Mononuclear cell (primary cell): ENCODE measurements around the gene GRHL1. TPM values are rescaled to one million over a fixed set of nuclear protein-coding genes. Genes with fewer than 3 reads are reported as not detected.
"Not testable (repeated sequence)": the region's sequence is repeated elsewhere in the genome, so short reads cannot be mapped to it uniquely, and the experiment has no call there.

Experiments
- H3K27me3 ChIP-seq: 2 replicates; pipeline ENCODE4 v1.6.0; 2011; ENCODE audit warnings: low read length, control low read depth; ENCODE audit not compliant: insufficient read depth
- H3K4me1 ChIP-seq: 2 replicates; pipeline ENCODE4 v1.5.1; 2011; ENCODE audit warnings: mild to moderate bottlenecking, low read length, control low read depth; ENCODE audit not compliant: insufficient read depth
- H3K4me3 ChIP-seq: 2 replicates; pipeline ENCODE4 v1.5.1; 2011; ENCODE audit warnings: mild to moderate bottlenecking, low read length, moderate library complexity
- H3K9me3 ChIP-seq: 2 replicates; pipeline ENCODE4 v1.5.1; 2011; ENCODE audit warnings: low read depth, mild to moderate bottlenecking, control low read depth, low read length
- total RNA-seq: library from RNA; depleted of rRNA; stranded (reverse); fragments of >200 nt; gene quantifications from one replicate; pipeline ENCODE4 v1.2.3, GENCODE V29; 2012

Gene GRHL1
- total RNA-seq, 1 donor: 3.9 TPM

DNA sequence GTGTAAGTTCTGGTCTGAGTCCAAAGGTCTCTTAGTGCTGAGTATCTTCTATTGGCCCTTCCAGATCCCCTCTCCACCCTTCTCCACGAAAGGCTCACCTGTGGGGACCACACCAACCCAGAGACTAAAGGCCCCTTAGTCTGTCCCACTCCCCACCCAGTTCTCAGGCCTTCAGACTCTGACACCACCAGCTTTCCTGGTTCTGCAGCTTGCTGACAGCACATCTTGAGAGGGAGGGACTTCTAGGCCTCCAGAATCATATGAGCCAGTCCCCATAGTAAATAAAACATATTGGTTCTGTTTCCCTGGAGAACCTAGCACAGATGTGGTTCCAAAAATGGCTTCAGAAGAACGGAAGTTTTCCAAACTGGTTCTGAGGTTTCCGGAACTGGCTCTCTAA is 53.3 kb downstream of the GRHL1 start:
- Histone ChIP-seq H3K4me3 (no peak overlapping the region), H3K27me3 (peaks cover 10% of the 10 kb centered on the region), H3K4me1 (no peaks in the 10 kb centered on the region), H3K9me3 (no peaks in the 10 kb centered on the region)

DNA sequence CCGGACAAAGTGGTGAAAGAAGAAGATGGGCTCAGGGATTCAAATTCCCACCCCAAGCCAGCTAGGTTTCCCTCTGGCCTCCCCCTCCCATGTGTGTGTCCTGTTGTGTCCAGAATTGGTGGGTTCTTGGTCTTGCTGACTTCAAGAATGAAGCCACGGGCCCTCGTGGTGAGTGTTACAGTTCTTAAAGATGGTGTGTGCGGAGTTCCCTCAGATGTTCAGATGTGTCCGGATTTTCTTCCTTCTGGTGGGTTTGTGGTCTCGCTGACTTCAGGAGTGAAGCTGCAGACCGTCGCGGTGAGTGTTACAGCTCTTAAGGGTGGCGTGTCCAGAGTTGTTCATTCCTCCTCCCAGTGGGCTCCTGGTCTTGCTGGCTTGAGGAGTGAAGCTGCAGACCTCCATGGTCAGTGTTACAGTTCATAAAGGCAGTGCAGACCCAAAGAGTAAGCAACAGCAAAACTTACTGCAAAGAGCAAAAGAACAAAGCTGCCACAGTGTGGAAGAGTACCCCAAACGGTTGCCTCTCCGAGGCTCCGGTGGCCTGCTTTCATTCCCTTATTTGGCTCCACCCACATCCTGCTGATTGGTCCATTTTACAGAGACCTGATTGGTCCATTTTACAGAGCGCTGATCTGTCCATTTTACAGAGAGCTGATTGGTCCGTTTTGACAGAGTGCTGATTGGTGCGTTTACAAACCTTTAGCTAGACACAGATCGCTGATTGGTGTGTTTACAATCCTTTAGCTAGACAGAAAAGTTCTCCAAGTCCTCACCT is 54.2 kb downstream of the GRHL1 start:
- H3K9me3 ChIP-seq: no peaks in the 10 kb centered on the region
- H3K4me3 ChIP-seq: no peak overlapping the region
- peaks cover 10% of the 10 kb centered on the region for H3K27me3 ChIP-seq
- no peaks in the 10 kb centered on the region for H3K4me1 ChIP-seq

DNA sequence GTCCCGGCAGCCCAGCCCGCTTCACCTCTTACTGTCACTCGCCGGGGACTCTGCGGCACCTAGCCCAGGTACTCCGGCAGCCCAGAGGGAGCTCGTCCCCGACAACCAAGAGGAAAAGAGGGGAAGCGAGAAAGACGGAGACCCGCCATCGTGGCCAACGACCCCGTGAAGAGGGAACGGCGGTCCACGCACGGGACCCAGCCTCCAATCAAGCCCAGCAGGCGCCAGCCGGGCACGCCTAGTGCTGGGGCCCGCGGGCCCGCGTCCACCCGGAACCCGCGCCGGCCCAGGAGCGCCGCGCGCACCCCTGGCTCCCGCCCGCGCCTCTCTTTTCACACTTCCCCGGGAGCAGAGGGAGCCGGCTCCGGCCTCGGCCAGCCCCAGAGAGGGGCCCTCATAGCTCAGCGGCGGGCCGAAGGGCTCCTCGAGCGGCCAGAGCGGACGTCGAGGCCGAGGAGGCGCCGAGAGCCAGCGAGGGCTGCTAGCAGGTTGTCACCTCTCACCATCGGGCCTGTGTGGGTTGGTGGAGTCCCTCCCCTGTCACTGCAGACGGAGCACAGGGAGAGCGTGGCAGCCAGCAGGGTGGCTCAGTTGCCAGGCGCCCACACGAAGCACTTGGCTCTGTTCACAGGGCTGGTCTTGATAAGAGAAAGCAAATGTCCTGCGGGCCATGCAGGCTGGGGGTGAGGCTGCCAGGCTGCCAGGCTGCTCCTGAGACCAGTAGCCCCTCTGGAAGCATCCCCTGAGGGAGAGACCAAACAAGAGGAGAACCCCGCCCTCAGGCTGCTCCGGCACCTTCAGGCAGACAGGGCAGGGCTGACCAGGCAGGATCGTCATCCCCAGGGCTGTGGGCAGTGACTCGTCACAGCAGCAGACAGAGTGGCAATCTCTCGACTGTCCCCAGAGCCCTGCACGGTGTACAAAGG is 55.0 kb downstream of the GRHL1 start:
- no peak overlapping the region for H3K4me3 ChIP-seq
- H3K9me3 ChIP-seq: no peaks in the 10 kb centered on the region
- peaks cover 10% of the 10 kb centered on the region for H3K27me3 ChIP-seq
- no peaks in the 10 kb centered on the region for H3K4me1 ChIP-seq

DNA sequence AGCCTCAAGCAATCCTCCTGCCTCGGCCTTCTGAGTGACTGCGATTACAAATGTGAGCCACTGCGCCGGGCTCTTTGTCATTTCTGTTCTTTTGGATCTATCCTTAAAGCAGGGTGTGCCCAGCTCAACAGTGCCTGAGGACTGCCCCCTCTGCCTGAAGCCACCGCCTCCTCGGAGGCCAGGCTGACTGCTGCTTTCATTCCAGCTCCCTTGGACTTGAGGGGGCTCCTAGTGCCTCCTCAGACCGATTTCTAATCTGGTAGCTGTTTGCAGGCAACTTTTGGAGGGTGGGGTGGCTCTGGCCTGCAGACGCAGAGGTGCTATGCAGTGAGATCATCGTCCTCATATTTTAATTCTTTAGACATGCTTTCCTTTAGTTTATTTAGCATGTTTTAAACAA is 55.9 kb downstream of the GRHL1 start:
- no peak overlapping the region for H3K4me3 ChIP-seq
- H3K4me1 ChIP-seq: no peaks in the 10 kb centered on the region
- H3K27me3 ChIP-seq: peaks cover 10% of the 10 kb centered on the region
- no peaks in the 10 kb centered on the region for H3K9me3 ChIP-seq

DNA sequence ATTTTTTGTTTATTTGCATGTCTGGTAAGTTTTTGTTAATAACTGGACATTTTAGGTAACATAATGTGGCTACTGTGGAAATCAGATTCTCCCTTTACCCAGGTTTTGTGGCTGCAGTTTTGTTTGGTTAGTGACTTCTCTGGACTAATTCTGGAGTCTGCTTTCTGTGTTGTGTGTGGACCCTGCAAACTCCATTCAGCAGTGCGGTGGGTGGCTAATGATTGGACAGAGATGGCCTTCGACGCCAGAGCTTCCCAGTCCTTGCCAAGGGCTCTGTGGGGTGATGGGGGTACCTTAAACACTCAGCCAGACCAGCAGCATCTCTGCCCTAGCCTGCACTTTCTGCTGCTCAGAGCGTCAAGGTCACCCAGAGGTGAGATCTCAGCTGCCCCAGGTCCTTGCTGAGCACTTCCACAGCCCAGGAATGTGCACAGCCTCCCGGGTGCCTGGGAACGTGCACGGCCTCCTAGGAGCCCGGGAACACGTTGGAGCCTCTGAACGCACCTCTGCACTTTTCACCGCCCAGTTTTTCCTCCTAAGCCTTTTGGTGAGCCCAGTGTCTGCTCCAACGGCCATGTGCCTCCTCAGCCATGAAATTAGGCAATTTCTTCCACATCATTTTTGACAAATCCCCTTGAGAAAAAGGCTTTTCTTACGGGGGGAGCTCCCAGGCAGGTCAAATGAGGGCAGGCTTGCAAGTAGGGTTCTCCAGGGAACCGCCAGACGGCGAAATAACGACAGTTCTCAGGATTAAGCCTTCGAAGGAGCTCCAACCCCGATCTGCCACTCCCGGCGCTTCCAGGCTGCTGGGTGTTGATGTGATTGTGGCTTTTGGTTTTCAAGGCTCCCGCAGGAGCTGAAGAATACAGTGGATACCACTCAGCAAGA is 56.7 kb downstream of the GRHL1 start:
- Histone ChIP-seq H3K4me3 (no peak overlapping the region), H3K4me1 (no peaks in the 10 kb centered on the region), H3K27me3 (peaks cover 10% of the 10 kb centered on the region), H3K9me3 (no peaks in the 10 kb centered on the region)

DNA sequence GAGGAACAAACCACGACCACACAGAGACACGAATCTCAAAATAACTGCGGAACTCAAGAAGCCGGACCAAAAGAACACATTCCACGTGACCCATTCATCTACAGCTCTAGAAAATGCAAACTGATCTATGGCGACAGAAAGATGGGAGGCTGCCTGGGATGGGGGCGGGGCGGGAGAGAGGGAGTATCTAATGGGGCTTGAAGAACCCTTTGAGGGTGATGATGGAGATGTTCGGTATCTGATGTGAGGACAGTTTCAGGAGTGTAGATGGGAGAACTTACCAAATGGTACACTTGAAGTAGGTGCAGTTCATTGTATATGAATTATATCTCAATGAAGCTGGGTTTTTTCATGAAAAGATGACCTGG is 57.3 kb downstream of the GRHL1 start:
- Histone ChIP-seq H3K4me3 (no peak overlapping the region), H3K9me3 (no peaks in the 10 kb centered on the region), H3K4me1 (no peaks in the 10 kb centered on the region), H3K27me3 (peaks cover 10% of the 10 kb centered on the region)

DNA sequence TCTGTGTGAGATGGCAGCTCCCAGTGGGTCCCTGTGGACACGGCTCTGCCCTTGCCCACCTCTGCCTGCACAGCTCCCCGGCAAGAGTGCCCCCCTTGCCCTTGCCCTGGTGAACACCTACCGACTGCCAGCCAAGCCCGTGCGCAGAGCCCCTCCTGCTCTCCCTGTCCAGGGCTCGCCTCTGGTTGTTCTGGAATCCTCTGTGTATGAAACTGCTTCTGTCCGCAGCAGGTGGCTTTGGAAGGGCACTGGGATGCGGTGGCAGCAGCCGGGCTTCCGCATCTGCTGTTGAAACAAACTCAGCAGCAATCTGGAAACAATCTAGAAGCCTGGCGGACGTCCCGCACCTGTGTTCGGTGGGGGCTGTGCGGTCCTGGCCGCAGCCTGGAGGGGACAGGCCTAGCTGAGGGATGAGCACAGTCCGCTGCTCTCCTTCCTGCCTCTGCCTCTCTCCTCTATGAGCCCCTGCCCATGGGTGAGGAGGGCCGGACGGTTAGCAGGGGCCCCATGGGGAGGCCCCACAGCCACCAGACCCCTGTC is 57.8 kb downstream of the GRHL1 start:
- Histone ChIP-seq H3K4me3 (no peak overlapping the region), H3K4me1 (no peaks in the 10 kb centered on the region), H3K27me3 (peaks cover 10% of the 10 kb centered on the region), H3K9me3 (no peaks in the 10 kb centered on the region)

DNA sequence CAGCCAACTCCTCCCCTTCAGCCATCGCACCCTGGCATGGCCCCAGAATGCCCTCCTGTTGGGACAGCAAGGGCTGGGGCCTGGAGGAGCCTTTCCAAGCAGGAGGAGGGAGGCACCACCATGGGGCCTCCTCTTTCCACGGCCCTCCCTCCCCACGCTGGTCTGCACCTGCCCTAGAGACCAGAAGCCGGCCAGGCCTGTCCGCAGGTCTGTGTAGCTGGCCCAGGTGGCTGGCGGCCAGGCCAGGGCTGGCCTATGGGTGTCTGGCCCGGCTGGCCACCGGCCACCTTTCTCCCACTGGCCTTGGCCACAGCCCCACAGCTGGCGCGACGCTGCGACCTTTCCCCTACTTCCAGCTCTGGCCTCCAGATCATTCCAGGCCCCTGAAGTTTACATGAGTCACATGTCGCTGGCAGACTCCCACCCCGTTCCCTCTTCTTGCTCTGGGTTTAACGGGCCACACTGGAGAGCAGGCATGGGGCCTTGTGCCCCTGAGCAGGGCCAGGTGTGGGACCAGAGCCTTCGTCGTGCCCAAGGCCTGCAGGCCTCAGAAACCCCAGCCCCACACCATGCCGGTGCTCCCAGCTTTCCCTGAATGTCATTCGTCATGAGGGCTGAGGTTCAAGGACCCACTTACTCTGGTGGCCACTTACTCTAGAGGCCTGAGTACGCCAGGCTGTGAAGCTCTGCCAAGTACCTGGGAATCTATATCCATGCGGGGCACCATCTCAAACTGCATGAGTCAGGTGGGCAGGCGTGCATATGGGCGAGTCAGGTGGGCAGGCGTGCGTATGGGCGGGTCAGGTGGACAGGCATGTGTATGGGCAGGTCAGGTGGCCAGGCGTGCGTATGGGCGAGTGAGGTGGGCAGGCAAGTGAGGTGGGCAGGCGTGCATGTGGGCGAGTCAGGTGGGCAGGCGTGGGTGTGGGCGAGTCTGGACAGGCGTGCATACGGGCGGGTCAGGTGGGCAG is 58.6 kb downstream of the GRHL1 start:
- Histone ChIP-seq H3K27me3 (peaks cover 10% of the 10 kb centered on the region), H3K4me3 (no peak overlapping the region), H3K4me1 (no peaks in the 10 kb centered on the region), H3K9me3 (no peaks in the 10 kb centered on the region)

DNA sequence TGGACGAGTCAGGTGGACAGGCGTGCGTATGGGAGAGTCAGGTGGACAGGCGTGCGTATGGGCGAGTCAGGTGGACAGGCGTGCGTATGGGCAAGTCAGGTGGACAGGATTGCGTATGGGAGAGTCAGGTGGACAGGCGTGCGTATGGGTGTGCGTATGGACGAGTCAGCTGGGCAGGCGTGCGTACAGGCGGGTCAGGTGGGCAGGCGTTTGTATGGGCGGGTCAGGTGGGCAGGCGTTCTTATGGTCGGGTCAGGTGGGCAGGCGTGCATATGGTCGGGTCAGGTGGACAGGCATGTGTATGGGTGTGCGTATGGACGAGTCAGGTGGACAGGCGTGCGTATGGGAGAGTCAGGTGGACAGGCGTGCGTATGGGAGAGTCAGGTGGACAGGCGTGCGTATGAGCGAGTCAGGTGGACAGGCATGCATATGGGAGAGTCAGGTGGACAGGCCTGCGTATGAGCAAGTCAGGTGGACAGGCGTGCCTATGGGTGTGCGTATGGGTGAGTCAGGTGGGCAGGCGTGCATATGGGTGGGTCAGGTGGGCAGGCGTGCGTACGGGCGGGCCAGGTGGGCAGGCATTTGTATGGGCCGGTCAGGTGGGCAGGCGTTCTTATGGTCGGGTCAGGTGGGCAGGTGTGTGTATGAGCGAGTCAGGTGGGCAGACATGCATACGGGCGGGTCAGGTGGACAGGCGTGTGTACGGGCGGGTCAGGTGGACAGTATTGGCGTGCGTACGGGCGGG is 59.5 kb downstream of the GRHL1 start:
- not testable (repeated sequence) for H3K4me1 ChIP-seq, H3K4me3 ChIP-seq, H3K9me3 ChIP-seq, H3K27me3 ChIP-seq

DNA sequence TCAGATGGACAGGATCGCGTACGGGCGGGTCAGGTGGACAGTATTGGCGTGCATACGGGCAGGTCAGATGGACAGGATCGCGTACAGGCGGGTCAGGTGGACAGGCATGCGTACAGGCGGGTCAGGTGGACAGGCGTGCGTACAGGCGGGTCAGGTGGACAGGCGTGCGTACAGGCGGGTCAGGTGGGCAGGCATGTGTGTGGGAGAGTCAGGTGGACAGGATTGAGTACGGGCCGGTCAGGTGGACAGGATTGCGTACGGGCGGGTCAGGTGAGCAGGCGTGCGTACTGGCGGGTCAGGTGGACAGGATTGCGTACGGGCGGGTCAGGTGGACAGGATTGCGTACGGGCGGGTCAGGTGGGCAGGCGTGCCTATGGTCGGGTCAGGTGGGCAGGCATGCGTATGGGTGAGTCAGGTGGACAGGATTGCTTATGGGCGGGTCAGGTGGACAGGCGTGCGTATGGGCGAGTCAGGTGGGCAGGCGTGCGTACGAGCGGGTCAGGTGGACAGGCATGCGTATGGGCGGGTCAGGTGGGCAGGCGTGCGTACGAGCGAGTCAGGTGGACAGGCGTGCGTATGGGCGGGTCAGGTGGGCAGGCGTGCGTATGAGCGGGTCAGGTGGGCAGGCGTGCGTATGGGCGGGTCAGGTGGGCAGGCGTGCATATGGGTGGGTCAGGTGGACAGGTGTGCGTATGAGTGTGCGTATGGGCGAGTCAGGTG is 60.3 kb downstream of the GRHL1 start:
- not testable (repeated sequence) for H3K27me3 ChIP-seq, H3K9me3 ChIP-seq, H3K4me3 ChIP-seq, H3K4me1 ChIP-seq

DNA sequence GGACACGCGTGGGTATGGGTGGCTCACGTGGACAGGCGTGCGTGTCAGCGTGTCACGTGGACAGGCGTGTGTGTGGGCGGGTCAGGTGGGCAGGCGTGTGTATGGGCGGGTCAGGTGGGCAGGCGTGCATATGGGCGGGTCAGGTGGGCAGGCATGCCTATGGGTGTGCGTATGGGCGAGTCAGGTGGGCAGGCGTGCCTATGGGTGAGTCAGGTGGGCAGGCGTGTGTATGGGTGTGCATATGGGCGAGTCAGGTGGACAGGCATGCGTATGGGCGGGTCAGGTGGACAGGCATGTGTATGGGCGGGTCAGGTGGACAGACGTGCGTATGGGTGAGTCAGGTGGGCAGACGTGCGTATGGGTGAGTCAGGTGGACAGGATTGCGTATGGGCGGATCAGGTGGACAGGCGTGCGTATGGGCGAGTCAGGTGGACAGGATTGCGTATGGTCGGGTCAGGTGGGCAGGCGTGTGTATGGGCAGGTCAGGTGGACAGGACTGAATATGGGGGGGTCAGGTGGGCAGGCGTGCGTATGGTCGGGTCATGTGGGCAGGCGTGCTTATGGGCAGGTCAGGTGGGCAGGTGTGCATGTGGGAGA is 61.0 kb downstream of the GRHL1 start:
- not testable (repeated sequence) for H3K4me1 ChIP-seq, H3K9me3 ChIP-seq, H3K4me3 ChIP-seq, H3K27me3 ChIP-seq

DNA sequence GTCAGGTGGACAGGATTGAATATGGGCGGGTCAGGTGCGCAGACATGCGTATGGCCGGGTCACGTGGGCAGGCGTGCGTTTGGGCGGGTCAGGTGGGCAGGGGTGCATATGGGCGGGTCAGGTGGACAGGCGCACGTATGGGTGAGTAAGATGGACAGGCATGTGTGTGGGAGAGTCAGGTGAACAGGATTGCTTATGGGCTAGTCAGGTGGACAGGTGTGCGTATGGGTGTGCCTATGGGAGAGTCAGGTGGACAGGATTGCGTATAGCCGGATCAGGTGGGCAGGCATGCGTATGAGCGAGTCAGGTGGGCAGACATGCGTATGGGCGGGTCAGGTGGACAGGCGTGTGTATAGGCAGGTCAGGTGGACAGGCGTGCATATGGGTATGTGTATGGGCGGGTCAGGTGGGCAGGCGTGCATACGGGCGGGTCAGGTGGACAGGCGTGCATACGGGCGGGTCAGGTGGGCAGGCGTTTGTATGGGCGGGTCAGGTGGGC is 61.5 kb downstream of the GRHL1 start:
- Histone ChIP-seq H3K4me3 (no peak overlapping the region), H3K4me1 (no peaks in the 10 kb centered on the region), H3K9me3 (no peaks in the 10 kb centered on the region), H3K27me3 (no peaks in the 10 kb centered on the region)
